ENCODE measurements around the gene PDZRN4.

DNA sequence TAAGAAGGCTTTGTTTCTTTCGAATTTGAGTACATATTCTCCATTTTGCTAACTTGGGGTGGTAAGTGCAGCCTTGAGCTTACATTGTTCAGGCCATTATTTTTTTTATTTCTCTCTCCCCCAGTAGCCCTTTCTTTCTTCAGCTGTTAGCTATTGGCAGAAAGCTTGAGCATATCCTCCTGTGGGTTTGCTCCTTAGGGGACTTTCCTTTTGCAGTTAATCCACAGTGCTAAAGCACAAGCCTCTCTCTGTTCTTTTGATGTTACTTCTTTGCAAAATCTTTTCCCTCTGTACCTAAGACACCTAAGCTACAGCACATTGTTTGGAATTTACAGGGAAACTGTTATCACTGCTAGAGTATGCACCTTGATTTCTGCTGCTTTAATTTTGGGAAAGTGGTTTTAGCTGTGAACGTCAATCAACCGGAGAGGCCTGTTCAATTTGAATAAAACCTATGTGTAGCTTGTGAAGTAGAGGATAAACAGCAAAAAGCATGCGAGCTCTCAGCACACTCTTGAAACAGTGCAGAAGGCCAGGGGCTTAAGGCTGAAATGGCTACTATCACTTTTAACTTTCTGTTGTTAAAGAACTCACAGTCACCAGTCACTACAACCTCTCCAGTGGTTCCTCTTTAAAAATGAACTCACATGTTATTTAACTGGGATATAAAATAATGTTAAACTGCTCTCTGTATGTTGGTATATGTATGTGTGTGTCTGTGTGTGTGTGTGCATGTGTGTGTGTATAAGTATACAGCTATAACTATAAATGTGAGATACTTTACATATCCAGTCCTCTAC lies 139.2 kb downstream of the PDZRN4 start:
- TF ChIP-seq POLR2A (IDR thresholded peaks at IDR 0.05; ENCODE audit: low read depth, low read length) = no peak
- TF ChIP-seq EZH2 (IDR thresholded peaks at IDR 0.05; ENCODE audit: borderline replicate concordance, low read depth, low read length, severe bottlenecking) = no peak
- TF ChIP-seq, protein P1, sequence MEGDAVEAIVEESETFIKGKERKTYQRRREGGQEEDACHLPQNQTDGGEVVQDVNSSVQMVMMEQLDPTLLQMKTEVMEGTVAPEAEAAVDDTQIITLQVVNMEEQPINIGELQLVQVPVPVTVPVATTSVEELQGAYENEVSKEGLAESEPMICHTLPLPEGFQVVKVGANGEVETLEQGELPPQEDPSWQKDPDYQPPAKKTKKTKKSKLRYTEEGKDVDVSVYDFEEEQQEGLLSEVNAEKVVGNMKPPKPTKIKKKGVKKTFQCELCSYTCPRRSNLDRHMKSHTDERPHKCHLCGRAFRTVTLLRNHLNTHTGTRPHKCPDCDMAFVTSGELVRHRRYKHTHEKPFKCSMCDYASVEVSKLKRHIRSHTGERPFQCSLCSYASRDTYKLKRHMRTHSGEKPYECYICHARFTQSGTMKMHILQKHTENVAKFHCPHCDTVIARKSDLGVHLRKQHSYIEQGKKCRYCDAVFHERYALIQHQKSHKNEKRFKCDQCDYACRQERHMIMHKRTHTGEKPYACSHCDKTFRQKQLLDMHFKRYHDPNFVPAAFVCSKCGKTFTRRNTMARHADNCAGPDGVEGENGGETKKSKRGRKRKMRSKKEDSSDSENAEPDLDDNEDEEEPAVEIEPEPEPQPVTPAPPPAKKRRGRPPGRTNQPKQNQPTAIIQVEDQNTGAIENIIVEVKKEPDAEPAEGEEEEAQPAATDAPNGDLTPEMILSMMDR (IDR thresholded peaks at IDR 0.05; ENCODE audit: extremely low read depth in 1 of 2, insufficient read depth in 1 of 2, low read depth in 1 of 2, low read length in 2 of 2) = no peak
